Neural cell (in vitro differentiated cells): Measurements from ENCODE around the gene AIF1L. TPM values are rescaled to one million over a fixed set of nuclear protein-coding genes. Genes with fewer than 3 reads are reported as not detected.

Experiments used
- H2AFZ ChIP-seq: fragments of 200-600, 300-800 bp; sonication (generic), shearing (Covaris generic); 2 replicates; pipeline ENCODE4 v1.6.0; 2014; ENCODE audit warnings: low read depth, mild to moderate bottlenecking, antibody characterized with exemption, low read length, moderate library complexity
- H3F3A ChIP-seq: fragments of 200-600 bp; shearing (Covaris generic); 2 replicates; pipeline ENCODE4 v1.6.1; 2016; ENCODE audit warnings: mild to moderate bottlenecking, moderate library complexity, mixed read lengths, antibody characterized with exemption, low read length; ENCODE audit not compliant: insufficient read depth, poor library complexity, severe bottlenecking
- H3K27ac ChIP-seq: fragments of 200-600, 300-800 bp; sonication (generic), shearing (Covaris generic); 2 replicates; pipeline ENCODE4 v1.5.1; 2014; ENCODE audit warnings: mild to moderate bottlenecking, low read length, moderate library complexity
- H3K27me3 ChIP-seq: fragments of 300-800, 200-600 bp; sonication (generic), shearing (Covaris generic); 2 replicates; pipeline ENCODE4 v1.6.0; 2014; ENCODE audit warnings: mild to moderate bottlenecking, low read depth, low read length, moderate library complexity; ENCODE audit not compliant: insufficient read depth
- H3K36me3 ChIP-seq: fragments of 300-800, 200-600 bp; sonication (generic), shearing (Covaris generic); 2 replicates; pipeline ENCODE4 v1.5.1; 2014; ENCODE audit warnings: mild to moderate bottlenecking, antibody characterized with exemption, low read length, moderate library complexity; ENCODE audit not compliant: insufficient read depth
- H3K4me2 ChIP-seq: fragments of 300-800, 200-600 bp; sonication (generic), shearing (Covaris generic); 2 replicates; pipeline ENCODE4 v1.6.0; 2014; ENCODE audit warnings: mild to moderate bottlenecking, low read length
- H3K4me3 ChIP-seq: fragments of 300-800, 200-600 bp; sonication (generic), shearing (Covaris generic); 2 replicates; pipeline ENCODE4 v1.5.1; 2014; ENCODE audit warnings: mild to moderate bottlenecking, low read length, moderate library complexity
- H3K79me2 ChIP-seq: fragments of 200-600 bp; shearing (Covaris generic); replicated peaks from 2 replicates; pipeline ENCODE4 v1.6.0; 2014; ENCODE audit warnings: mild to moderate bottlenecking, low read length, moderate library complexity; ENCODE audit not compliant: insufficient read depth
- H3K9ac ChIP-seq: fragments of 300-800, 200-600 bp; sonication (generic), shearing (Covaris generic); 2 replicates; pipeline ENCODE4 v1.6.1; 2016; ENCODE audit warnings: mild to moderate bottlenecking, low read length, mixed read lengths
- H3K9me2 ChIP-seq: fragments of 200-600 bp; shearing (Covaris generic); 2 replicates; pipeline ENCODE4 v1.6.1; 2016; ENCODE audit warnings: mild to moderate bottlenecking, low read length, mixed read lengths; ENCODE audit not compliant: insufficient read depth
- H3K9me3 ChIP-seq: fragments of 200-600, 300-800 bp; sonication (generic), shearing (Covaris generic); 2 replicates; pipeline ENCODE4 v1.6.1; 2016; ENCODE audit warnings: mild to moderate bottlenecking, mixed run types, low read length, moderate library complexity, mixed read lengths
- H4K20me1 ChIP-seq: fragments of 200-600 bp; shearing (Covaris generic); 2 replicates; pipeline ENCODE4 v1.6.1; 2016; ENCODE audit warnings: mild to moderate bottlenecking, mixed run types; ENCODE audit not compliant: insufficient read depth
- EP300 ChIP-seq: fragments of 450-650 bp; conservative IDR thresholded peaks from 2 replicates; pipeline ENCODE4 v1.6.1; 2014; ENCODE audit warnings: antibody characterized with exemption, mild to moderate bottlenecking, moderate library complexity; ENCODE audit not compliant: poor library complexity, severe bottlenecking
- EZH2 ChIP-seq: fragments of 200-600, 300-800 bp; shearing (Covaris generic), sonication (generic); IDR thresholded peaks from 2 replicates; pipeline ENCODE4 v1.6.1; 2014; ENCODE audit warnings: antibody characterized with exemption, low read length, borderline replicate concordance, mild to moderate bottlenecking; ENCODE audit not compliant: insufficient read depth, poor library complexity, severe bottlenecking
- MXI1 ChIP-seq: fragments of 450-650 bp; conservative IDR thresholded peaks from 2 replicates; pipeline ENCODE4 v1.6.1; 2014; ENCODE audit warnings: antibody characterized with exemption, mild to moderate bottlenecking; ENCODE audit not compliant: poor library complexity, severe bottlenecking
- POLR2AphosphoS5 ChIP-seq: IDR thresholded peaks from 2 replicates; pipeline ENCODE4 v1.6.1; 2012
- RAD21 ChIP-seq: fragments of 450-650 bp; conservative IDR thresholded peaks from 2 replicates; pipeline ENCODE4 v1.6.1; 2014; ENCODE audit warnings: antibody characterized with exemption, mild to moderate bottlenecking, moderate library complexity
- SMC3 ChIP-seq: fragments of 450-650 bp; conservative IDR thresholded peaks from 2 replicates; pipeline ENCODE4 v1.6.1; 2014; ENCODE audit warnings: antibody characterized with exemption, mild to moderate bottlenecking, moderate library complexity; ENCODE audit not compliant: poor library complexity
- TAF1 ChIP-seq: IDR thresholded peaks from 2 replicates; pipeline ENCODE4 v1.6.1; 2012; ENCODE audit warnings: low read depth
- polyA plus RNA-seq: library from polyadenylated mRNA; depleted of rRNA; stranded (reverse); fragments of >200 nt; gene quantifications from 2 replicates; pipeline ENCODE4 v1.2.3, GENCODE V29; 2014
- TF ChIP-seq, protein P1 (sequence below): IDR thresholded peaks from 2 replicates; pipeline ENCODE4 v1.6.1; 2012; ENCODE audit warnings: borderline replicate concordance
- TF ChIP-seq, protein P2 (sequence below): fragments of 450-650 bp; IDR thresholded peaks from 2 replicates; pipeline ENCODE4 v1.5.1; 2014; ENCODE audit warnings: antibody characterized with exemption, mild to moderate bottlenecking, moderate library complexity; ENCODE audit not compliant: poor library complexity, severe bottlenecking

AIF1L gene
- polyA plus RNA-seq, 1 donor from 2014 or later: 3.4 TPM

DNA sequence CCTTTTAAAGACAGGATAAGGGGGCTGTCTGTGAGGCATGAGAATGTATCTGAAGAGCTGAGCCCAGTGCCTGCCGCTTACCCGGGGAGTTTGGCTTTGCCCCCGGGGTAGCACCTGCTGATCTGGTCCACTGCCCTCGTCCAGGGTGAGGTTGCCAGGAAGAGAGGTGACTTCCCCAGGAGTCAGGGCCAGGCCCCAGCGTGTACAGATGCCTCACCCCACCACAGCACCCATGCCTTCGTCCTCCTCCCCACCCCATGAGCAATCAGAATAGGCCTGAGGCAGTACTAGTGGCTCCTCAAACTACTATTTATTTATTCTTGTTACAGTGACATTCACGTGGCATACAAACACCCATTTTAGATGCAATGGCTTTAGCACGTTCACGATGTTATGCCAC lies 15.7 kb upstream of the AIF1L start:
- H3K4me3 ChIP-seq: no peak overlapping the region
- no peak overlapping the region for H2AFZ ChIP-seq
- H3K9ac ChIP-seq: no peak overlapping the region
- H3K27me3 ChIP-seq: no peaks in the 10 kb centered on the region
- TF ChIP-seq TAF1 (no peak), MXI1 (no peak), SMC3 (no peak), EP300 (no peak), POLR2AphosphoS5 (no peak), RAD21 (no peak), EZH2 (no peak)
- TF ChIP-seq, protein P1, sequence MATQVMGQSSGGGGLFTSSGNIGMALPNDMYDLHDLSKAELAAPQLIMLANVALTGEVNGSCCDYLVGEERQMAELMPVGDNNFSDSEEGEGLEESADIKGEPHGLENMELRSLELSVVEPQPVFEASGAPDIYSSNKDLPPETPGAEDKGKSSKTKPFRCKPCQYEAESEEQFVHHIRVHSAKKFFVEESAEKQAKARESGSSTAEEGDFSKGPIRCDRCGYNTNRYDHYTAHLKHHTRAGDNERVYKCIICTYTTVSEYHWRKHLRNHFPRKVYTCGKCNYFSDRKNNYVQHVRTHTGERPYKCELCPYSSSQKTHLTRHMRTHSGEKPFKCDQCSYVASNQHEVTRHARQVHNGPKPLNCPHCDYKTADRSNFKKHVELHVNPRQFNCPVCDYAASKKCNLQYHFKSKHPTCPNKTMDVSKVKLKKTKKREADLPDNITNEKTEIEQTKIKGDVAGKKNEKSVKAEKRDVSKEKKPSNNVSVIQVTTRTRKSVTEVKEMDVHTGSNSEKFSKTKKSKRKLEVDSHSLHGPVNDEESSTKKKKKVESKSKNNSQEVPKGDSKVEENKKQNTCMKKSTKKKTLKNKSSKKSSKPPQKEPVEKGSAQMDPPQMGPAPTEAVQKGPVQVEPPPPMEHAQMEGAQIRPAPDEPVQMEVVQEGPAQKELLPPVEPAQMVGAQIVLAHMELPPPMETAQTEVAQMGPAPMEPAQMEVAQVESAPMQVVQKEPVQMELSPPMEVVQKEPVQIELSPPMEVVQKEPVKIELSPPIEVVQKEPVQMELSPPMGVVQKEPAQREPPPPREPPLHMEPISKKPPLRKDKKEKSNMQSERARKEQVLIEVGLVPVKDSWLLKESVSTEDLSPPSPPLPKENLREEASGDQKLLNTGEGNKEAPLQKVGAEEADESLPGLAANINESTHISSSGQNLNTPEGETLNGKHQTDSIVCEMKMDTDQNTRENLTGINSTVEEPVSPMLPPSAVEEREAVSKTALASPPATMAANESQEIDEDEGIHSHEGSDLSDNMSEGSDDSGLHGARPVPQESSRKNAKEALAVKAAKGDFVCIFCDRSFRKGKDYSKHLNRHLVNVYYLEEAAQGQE: no peak
- TF ChIP-seq, protein P2, sequence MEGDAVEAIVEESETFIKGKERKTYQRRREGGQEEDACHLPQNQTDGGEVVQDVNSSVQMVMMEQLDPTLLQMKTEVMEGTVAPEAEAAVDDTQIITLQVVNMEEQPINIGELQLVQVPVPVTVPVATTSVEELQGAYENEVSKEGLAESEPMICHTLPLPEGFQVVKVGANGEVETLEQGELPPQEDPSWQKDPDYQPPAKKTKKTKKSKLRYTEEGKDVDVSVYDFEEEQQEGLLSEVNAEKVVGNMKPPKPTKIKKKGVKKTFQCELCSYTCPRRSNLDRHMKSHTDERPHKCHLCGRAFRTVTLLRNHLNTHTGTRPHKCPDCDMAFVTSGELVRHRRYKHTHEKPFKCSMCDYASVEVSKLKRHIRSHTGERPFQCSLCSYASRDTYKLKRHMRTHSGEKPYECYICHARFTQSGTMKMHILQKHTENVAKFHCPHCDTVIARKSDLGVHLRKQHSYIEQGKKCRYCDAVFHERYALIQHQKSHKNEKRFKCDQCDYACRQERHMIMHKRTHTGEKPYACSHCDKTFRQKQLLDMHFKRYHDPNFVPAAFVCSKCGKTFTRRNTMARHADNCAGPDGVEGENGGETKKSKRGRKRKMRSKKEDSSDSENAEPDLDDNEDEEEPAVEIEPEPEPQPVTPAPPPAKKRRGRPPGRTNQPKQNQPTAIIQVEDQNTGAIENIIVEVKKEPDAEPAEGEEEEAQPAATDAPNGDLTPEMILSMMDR: no peak
- no peak overlapping the region for H3K4me2 ChIP-seq
- no peaks in the 10 kb centered on the region for H3K9me3 ChIP-seq
- no peaks in the 10 kb centered on the region for H3K79me2 ChIP-seq
- no peaks in the 10 kb centered on the region for H3K9me2 ChIP-seq
- no peaks in the 10 kb centered on the region for H4K20me1 ChIP-seq
- H3F3A ChIP-seq: no peaks in the 10 kb centered on the region
- no peaks in the 10 kb centered on the region for H3K36me3 ChIP-seq
- no peak overlapping the region for H3K27ac ChIP-seq

DNA sequence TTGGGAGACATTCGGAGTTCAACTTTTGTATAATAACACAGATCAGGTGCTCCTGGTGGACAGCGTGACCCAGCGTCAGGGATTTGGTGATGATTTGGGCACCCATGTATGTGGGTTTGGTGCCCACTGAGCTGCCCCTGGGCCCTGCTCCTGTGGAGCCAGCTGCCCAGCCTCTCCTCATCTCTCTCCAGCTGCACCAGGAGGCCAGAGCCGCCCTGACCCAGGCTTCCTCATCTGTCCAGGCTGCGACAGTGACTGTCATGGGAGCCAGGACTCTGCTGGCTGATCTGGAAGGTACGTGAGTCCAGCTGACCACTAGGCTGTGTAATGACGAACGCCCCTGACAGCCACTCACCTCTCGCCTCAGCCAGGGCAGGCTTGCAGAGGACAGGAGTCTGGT lies 14.5 kb upstream of the AIF1L start:
- Histone ChIP-seq H3K9ac (no peak overlapping the region), H3K79me2 (no peaks in the 10 kb centered on the region), H3K4me3 (no peak overlapping the region), H3K9me2 (no peaks in the 10 kb centered on the region), H3F3A (no peaks in the 10 kb centered on the region), H3K27ac (no peak overlapping the region), H4K20me1 (no peaks in the 10 kb centered on the region), H3K4me2 (no peak overlapping the region), H3K36me3 (no peaks in the 10 kb centered on the region), H3K27me3 (no peaks in the 10 kb centered on the region), H2AFZ (no peak overlapping the region), H3K9me3 (no peaks in the 10 kb centered on the region)
- TF ChIP-seq RAD21 (no peak), SMC3 (no peak), POLR2AphosphoS5 (no peak), TAF1 (no peak)
